ENCODE measurements around the gene CTIF.

The CTIF gene

DNA sequence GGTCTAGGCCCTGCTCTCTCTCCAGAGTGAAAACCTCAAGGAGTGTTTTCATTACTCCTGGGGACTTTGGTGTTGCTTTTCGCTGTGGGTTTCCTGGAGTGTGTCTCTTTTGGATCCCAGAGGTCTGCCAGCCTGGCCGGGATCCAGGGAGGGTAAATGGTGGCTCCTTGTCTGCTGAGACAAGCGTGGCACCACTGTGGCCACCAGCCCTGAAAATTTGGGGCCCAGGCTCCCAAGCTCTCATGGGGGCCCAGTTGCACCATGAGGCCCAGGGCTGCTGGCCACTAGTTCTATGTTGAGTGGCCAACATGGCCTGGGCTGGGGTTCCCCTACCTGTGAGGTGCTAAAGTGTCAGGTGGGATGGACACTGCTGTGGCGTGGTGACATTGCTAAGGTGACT lies 144.8 kb downstream of the CTIF start:
- DNase-seq = no peak

DNA sequence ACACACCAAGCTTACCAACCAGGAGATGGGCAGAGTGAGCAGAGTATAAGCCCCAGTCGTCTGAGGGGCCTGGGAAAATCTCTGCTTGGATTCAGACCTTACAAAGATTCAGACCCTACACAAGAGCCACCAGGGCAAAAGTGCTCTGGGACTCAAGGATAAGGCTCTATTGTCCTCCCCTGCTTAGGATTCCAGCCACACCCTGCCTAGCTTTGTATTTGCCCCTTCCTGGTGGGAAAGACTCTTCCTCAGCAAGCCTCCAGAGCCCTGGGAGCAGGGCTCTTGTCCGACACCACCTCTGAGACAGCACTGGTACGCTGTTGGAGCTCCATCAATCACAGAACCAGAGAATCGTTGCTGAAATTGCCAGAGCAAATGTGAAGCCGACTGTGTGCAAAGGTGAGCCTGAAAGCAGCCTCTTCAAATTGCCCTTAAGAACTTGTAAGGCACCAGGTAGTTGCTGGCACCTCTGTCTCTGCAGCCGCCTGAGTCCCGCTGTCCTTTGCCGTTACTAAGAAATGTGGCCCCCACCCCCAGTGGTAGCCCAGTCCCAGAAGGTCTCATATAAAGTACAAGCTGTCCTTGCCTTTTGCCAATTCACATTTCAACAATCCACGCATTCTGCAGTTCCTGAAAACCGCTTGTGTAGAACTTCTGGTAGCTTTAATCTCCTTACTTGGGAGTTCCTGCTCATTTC lies 148.7 kb downstream of the CTIF start:
- peak in 6 of 14 donors; percentile 31 to 65 (median 52) for DNase-seq

DNA sequence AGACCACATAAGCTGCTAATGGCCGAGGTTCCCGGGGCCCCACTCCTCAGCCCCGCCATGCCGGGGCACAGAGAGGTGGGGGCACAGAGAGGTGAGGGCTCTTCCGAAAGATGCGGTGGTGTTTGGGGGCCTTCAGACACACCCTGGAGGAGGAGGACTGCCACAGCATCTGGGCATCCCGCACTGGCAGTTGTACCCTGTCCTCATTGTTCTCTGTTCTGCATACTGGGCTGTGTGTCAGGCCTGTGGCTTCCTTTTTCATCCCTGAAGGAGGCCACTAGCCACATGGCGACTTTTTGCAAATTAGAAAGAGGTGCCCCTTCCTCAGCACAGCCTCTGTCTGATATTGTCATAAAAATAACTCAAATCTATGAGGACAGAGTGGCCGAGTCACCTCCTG lies 150.1 kb downstream of the CTIF start:
- peak in 4 of 14 donors; percentile 18 to 39 (median 27) for DNase-seq

DNA sequence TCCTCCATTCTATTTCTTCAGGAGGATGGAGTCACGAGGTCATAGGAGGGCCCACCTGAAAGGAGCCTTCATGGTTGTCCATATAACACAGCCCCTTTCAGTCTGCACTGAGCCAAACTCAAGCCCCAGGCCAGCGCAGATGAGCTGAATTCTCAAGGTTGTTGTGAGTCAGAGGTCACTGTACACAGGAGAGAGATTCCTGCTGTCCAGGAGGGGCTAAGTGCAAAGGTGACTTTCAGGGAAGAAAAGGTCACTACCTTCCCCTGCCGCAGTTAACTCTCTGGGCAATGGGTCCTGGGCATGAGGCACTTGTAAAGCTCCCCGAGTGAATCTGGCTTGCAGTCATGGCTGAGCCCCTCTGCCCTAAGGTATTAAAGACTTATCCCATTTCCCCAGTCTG lies 150.7 kb downstream of the CTIF start:
- no peak for DNase-seq

DNA sequence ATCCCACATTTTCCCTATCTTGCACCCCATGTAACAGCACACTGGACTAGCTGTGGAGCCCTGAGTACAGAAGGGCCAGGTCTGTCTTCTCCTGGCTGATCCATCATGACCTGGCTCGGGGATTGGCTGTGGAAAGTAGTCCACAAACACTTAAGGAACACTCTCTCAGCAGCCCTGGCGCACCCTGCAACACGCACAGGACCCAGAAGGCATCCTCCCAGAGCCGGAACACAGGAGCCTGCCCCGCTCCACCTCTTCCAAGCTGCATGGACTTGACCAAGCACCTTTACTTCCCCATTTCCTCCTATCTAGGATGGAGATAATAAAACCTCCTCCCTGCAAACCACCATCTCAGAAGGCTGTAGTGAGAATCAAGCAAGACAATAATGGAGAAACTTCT lies 151.7 kb downstream of the CTIF start:
- DNase-seq = no peak

DNA sequence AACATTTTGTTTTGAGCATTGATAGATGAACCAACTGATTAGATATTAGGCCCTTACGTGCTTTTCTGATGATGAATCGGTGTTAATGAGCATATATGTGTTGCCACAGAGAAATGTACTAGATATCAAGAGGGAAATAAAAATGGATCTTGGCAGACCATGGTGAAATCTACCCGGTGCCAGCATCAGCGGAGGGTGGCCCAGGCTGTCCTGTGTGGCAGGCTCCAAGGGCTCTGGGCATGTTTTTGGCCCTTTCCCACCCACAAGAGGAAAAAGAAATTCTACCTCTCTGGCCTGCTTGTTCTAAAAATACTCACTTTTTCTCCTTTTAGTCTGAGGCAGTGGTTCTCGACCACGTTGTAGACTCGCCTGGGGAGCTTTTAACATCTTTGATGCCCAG lies 154.2 kb downstream of the CTIF start:
- DNase-seq = peak in 1 of 14 donors; percentile 70

DNA sequence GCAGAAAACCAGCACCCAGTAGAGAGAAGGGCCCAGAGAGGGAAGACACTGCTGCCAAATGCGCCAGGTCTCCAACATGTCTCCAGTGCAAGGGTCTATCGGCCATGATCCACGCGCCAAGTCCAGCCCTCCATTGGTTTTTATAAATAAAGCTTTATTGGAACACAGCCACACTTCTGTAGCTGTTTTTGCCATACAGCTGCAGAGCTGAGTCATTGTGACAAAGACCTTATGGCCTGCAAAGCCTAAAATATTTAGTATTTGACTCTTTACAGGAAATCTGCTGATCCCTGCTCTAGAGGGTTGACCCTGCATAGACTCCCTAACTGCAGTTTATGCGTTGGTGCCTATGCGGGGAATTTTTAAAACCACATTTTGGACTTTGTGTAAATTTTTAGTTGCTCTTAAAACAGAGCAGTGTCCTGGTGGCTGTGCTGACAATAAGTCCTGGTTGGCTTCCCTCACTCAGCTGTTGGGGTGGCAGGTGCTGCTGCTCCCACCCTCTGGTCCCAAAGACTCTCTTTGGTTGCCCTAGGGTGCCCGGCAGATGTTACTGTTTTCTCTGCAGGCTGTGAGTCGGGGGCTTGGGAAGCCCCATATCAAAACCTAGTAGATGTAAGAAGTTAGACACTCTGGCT lies 154.9 kb downstream of the CTIF start:
- no peak for DNase-seq

DNA sequence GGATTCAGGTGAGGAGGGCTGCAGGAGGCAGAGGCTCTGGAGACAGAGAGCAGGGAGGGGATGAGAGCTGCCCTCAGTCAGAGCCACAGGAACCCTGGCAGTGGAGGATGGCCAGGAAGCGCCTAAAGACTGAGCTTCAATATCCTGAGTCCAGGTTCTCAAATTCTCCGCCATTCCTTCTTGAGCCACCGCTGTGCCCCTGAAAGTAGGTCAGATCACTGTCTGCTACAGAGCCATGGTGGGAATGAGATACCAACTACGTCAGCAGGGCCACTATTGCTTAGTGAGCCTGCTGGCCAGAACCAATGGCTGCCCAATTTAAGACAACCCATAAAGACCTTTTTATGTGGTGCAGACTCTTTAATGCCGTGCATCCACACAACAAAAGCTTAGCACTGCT lies 155.5 kb downstream of the CTIF start:
- DNase-seq = peak in 1 of 14 donors; percentile 74

DNA sequence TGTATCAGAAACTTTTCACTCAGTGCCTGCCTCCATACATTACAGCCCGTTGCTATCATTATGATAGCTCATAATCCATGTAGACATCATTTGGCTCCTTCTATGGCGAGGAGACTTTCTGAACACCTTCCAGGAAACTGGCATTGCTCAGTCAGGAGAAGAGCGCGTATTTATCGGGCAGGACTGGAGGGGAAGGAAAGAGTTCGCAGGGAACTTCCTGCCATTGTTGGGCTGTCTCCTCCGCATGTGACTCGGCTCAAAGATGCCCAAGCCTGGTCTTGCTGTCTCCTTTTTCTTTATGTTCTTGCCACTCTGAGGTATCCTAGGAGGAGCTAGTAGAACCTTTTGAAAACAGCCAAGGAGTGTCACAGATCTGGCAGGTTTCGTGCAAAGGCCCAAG lies 156.8 kb downstream of the CTIF start:
- no peak for DNase-seq

DNA sequence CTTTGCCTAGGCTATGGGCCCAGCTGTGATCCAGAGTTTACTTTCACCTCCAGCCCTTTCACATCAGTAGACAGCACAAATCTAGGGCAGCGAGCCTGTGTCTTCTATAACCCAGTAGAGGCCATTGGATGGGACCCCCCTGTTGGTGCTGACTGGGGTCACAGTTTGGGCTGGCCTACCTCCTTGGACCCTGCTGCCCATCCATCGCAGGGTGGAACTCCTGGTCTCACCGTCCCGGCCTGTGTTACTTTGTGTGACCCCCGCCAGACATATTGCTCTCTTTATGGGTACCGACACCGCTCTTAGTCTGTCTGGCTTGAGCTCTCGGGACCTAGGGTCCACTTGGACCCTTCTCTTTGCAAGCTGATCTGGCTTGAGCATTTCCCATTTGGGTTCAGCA lies 157.4 kb downstream of the CTIF start:
- DNase-seq = no peak

DNA sequence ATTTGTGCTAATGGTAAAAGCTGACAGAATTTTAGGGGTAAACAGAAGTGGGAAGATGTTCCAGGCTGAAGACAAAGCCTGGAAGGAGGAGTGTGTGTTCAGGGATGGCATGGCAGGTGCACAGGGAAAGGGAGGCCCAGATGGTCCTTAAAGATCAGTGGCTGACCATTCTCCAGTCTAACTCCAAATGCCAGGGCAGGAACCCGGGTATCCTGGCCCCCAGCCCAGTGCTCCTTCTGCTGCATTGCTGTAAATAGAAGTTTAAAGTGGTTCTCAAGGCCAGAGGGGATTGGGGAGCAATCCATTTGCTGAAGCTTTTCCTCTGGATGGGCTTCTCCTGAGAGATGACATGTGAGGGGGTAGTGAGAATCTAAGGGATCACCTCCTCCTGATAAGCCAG lies 158.6 kb downstream of the CTIF start:
- peak in 1 of 14 donors; percentile 94 for DNase-seq

DNA sequence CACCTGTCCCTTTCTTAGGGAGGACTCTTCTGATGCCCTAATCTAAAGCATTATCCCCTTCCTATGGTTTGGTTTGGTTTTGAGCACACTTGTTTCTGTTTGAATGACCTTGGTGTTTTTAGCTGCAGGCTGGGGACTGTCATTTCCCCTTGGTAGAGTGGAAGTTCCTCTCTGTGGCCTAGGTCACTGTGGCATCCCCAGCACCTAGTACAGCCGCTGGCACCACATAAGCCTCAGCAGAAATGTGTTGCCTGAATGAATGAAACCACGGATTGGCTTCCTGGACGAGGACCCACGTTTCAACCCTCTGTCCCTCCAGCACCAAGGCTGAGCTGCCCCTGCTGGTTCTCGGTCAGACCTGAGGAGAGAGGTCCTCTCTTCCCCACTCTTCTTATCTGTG lies 159.9 kb downstream of the CTIF start:
- DNase-seq = no peak

DNA sequence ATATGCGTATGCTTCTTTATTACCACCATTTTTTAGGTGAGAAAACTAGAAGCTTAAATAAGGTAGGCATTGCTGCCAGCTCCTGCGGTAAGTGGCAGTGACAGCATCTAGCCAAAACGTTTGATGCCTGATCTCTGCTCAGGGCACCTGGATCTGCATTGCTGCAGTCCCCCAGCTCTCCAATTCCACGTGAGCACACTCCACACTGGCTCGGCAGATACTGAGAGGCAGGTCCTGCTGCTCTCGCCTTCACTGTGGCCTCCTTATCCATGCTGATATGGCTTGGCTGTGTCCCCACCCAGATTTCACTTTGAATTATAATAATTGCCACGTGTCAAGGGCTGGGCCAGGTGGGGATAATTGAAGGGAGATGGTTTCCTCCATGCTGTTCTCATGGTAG lies 160.9 kb downstream of the CTIF start:
- peak in 1 of 14 donors; percentile 58 for DNase-seq

DNA sequence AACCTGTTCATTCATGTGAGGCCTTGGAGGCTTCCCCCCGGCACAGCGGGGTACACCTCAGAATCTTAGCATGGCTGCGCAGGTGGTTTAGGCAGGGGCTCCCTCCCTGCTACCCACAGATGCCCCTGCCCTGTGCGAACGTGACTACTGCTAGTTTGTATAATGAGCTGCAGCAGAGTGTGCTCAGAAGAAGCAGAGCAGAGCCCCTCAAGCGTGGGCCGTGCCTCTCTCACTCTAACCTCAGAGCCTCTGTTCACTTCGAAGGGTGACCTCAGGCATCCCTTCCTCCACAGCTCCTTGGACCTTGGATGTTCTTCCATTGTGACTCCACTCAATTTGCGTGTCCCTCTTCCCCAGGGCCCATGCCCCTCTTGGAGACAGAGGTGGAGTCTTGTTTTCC lies 161.6 kb downstream of the CTIF start:
- DNase-seq = no peak

DNA sequence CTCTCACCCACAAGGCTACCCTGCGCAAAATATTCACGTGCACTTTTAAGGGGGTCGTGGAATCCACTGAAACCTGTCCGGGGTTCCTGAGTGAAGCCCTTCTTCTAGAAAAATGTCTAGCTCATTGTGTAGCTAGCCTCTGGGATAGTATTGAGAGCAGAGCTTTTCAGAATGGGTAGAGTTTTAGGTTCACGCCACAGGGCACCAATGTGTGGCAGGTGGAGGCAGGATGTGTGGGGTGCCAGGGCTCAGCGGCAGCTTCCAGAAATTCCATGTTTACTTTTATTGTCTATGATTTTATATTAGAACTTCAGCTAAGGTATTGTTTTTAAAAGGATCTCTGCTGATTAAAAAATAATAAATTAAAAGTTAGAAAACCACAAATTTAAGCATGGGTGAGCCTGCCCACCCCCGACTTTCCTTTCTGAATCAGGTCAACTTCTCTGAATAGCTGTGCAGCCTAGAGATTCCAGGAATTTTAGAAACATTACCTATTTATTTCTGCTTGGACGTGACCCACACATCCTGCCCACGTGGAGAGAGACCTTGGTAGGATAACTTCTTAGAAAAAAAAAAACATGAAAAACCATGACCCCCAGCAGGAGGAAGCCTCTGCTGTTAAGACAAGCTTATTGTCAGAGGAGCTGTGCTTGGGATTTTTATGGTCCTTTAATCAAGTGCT lies 163.7 kb downstream of the CTIF start:
- peak in 1 of 14 donors; percentile 80 for DNase-seq

DNA sequence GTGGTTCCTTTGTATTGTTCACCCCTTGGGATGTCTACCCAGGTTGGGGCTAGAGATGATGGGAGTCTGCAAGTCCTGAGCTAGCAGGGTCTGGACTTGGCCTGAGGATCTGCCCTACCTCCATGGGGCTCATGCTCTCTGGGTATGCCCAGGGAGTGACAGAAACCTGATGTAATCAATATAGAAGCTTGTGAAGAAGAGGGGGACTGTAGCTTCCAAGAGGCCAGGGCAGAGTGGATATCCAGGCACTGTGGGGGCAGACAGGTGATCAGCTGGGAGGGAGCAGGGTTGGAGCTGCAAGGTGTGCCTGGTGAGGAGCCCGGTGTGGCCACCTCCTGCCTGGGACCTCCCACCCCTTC lies 164.2 kb downstream of the CTIF start:
- no peak for DNase-seq

DNA sequence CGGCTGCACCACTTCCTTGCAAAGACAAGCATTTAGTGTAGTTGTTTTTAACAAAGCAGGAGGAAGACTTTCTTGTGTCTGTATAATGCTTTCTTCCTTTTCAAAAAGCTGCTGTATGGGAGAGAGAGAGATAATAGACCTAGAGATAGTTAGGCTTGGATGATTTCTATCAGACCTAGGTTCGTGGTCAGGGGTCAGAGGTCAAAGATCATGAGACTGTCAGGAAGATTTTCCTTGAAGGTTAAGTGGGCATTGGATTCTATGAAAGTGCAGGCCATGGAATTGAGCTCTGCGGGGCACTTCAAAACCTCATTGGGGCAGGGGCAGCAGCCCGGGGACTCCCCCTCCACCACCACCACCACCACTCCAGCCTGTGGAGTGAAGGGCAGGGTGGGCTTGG lies 164.6 kb downstream of the CTIF start:
- no peak for DNase-seq

DNA sequence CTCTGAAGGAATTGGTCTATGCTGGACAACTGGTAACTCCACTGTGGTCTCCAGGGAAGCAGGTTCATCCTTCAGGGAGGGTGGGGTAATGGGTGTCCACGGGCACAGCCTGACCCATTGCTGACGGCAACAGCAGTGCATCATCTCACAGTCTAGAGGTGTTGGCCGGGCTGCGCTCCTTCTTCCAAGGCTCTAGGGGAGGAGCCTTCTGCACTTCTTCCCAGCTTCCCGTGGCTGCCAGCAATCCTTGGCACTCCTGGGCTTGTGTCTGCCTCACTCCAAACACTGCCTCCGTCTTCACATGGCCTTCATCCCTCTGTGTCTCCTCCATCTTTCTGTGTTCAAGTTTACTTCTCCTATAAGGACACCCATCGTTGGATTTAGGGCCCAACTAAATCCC lies 166.2 kb downstream of the CTIF start:
- DNase-seq = peak in 1 of 14 donors; percentile 44

DNA sequence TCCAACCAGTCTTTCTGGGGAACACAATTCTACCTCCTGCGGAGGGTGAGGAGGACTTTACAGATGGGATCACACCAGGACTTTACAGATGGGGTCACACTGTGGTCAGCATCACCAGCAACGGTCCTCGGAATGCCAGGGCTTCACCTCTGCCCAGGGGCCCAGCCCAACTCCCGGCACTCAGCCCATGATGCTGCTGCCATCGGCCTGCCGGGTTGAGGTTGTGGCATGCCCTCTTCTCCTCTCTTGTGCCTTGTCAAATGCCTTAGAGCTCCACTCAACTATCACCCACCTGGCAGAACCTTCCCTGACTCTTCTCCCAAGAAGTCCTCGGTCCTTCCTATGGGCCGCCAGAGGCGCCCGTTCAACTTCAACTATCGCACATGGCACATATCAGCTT lies 166.7 kb downstream of the CTIF start:
- DNase-seq = no peak

DNA sequence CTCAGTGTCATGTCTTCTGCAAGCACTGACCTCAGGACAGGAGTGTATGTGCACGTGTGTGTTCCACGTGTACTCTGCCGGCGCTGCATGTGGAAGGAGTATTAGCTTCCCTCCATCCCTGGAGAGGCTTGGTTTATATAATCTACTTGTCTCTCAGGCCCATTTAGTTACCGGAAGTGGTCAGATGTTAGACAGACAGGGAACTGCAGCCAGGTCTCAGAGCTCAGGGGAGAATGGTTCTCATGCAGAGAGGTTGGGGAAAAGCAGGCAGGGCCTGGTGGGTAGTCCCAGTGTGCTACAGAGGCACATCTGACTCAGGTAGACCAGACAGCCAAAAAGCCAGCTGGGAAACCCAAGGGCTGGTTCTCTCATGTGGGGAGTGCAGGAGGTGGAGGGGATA lies 167.9 kb downstream of the CTIF start:
- DNase-seq = no peak

DNA sequence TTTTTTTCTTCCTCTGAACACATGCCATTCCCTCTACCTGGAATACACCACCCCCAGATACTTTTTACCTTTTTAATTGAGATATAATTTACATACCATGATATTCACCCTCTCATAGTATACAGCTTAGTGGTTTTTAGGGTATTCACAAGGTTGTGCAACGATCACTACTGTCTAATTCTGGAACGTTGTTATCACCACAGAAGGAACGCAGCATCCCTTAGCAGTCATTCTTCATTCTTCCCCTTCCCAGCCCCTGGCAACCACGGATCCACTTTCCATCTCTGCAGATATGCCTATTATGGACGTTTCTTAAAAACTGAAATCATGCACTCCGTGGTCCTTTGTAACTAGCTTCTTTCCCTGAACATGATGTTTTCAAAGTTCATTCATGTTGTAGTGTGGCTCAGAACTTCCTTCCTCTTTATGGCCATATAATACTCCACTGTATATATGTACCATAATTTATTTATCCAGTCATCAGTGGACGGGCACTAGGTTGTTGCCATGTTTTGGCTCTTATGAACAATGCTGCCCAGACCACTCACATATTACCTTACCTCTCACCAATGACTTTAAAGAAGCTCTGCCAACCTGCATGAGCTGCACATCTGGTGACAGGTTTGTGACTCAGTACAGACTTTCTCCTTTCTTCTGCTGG lies 168.9 kb downstream of the CTIF start:
- DNase-seq = no peak

DNA sequence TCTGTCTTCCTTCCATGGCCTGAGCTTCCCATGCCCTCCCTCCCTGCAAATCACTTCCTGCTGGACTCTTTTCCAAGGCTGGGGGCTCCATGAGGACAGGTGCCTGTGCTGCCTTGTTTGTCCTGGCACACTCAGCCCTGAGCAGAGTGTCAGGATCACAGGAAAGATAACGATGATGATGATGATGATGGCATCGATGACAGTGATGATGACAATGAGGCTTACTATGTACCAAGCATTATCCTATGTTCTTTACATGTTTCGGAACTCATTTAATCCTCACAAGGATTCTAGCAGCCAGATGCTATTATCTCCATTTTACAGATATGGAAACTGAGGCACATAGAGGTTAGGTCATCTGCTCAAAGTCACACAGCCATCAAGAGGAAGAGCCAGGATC lies 170.0 kb downstream of the CTIF start:
- DNase-seq = no peak

DNA sequence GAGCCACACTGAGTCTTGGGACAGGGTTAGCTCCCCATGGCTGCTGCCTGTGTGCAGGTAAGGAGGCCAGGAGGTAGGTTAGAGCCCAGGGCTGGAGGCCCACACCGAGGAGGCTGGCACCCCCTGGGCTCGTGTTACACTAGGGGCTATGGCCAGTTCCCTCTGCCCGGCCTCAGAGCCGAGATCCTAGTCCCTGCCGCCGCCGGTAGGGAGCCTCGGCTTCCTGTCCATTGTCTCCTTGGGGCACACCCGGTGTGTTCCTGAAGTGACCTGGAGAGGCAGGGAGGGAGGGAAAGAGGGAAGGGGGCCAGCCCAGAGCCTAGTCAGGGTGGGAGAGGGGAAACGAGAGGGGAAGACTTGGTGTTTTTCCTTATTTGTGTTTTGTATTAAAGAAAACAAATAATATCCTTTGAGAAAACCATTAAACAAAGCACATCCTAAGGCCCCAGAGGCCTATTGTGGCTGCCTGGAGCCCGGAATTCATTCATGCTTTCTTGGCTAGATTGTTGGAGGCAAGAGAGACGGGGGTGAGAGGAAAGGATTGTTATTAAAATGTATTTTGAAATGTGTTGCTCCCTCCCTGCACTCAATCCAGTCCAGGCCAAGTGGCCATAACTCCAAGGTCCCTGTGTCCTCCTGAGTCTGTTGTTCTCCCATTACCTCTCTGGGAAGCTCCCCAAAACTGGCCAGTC lies 170.7 kb downstream of the CTIF start:
- no peak for DNase-seq

Measured in C1 segment of cervical spinal cord (tissue), 14 donors.